Liver (tissue), 9 donors: ENCODE data around the gene MPHOSPH6. TPM values are rescaled to one million over a fixed set of nuclear protein-coding genes. Genes with fewer than 3 reads are reported as not detected.
"Not testable (repeated sequence)": the region's sequence is repeated elsewhere in the genome, so short reads cannot be mapped to it uniquely, and the experiment has no call there.

Experiments
- DNase-seq: peaks from one replicate; pipeline ENCODE4 v3.0.0-alpha.2; 2017; ENCODE audit warnings: low spot score
- H3K27ac ChIP-seq, 2 donors: one replicate each; pipeline ENCODE4 v1.7.0; 2013; ENCODE audit warnings: inconsistent platforms in 2 of 2, low read length in 2 of 2, control low read depth in 1 of 2, low read depth in 1 of 2, mild to moderate bottlenecking in 1 of 2
- H3K27me3 ChIP-seq, 4 donors: one replicate each; pipeline versions ENCODE4 v1.6.1 to v1.7.0; 2013; ENCODE audit warnings: low read length in 3 of 4, inconsistent platforms in 1 of 4, mild to moderate bottlenecking in 1 of 4, moderate library complexity in 1 of 4; ENCODE audit not compliant: control insufficient read depth in 4 of 4, insufficient read depth in 4 of 4
- H3K36me3 ChIP-seq, 4 donors: one replicate each; pipeline versions ENCODE4 v1.6.1 to v1.7.0; 2013; ENCODE audit warnings: low read length in 3 of 4, mild to moderate bottlenecking in 3 of 4, low read depth in 1 of 4, moderate library complexity in 1 of 4; ENCODE audit not compliant: control insufficient read depth in 4 of 4, insufficient read depth in 3 of 4
- H3K4me1 ChIP-seq, 4 donors: one replicate each; pipeline versions ENCODE4 v1.6.1 to v1.7.0; 2013; ENCODE audit warnings: low read length in 3 of 4, mild to moderate bottlenecking in 3 of 4, moderate library complexity in 1 of 4; ENCODE audit not compliant: control insufficient read depth in 4 of 4, insufficient read depth in 4 of 4
- H3K4me3 ChIP-seq, 3 donors: one replicate each; pipeline versions ENCODE4 v1.6.1 to v1.7.0; 2013; ENCODE audit warnings: low read length in 3 of 3, control low read depth in 1 of 3, low read depth in 1 of 3, mild to moderate bottlenecking in 1 of 3
- H3K9ac ChIP-seq, 2 donors: one replicate each; pipeline ENCODE4 v1.7.0; 2013; ENCODE audit warnings: low read length in 2 of 2, mild to moderate bottlenecking in 2 of 2, moderate library complexity in 2 of 2, control low read depth in 1 of 2, low read depth in 1 of 2
- H3K9me3 ChIP-seq, 4 donors: one replicate each; pipeline versions ENCODE4 v1.6.1 to v1.7.0; 2013; ENCODE audit warnings: low read length in 3 of 4; ENCODE audit not compliant: control insufficient read depth in 4 of 4
- EGR1 ChIP-seq, 2 donors: IDR thresholded peaks; 2 replicates each; pipeline ENCODE4 v1.6.1; 2016 to 2018; ENCODE audit warnings: antibody characterized with exemption in 2 of 2, low read depth in 2 of 2
- FOXA1 ChIP-seq: IDR thresholded peaks from 2 replicates; pipeline ENCODE4 v1.6.1; 2016; ENCODE audit warnings: antibody characterized with exemption
- FOXA2 ChIP-seq: IDR thresholded peaks from 2 replicates; pipeline ENCODE4 v1.6.1; 2016; ENCODE audit warnings: antibody characterized with exemption
- GABPA ChIP-seq, 2 donors: IDR thresholded peaks in 1 of 2; conservative IDR thresholded peaks in 1 of 2; 2 replicates each; pipeline ENCODE4 v1.6.1; 2016; ENCODE audit warnings: antibody characterized with exemption in 2 of 2, mild to moderate bottlenecking in 1 of 2, moderate library complexity in 1 of 2
- HNF4A ChIP-seq, 2 donors: conservative IDR thresholded peaks; 2 replicates each; pipeline ENCODE4 v1.6.1; 2016; ENCODE audit warnings: antibody characterized with exemption in 2 of 2, mild to moderate bottlenecking in 2 of 2
- JUND ChIP-seq, 2 donors: IDR thresholded peaks; 2 replicates each; pipeline ENCODE4 v1.6.1; 2016; ENCODE audit warnings: antibody characterized with exemption in 2 of 2
- NR2F2 ChIP-seq: IDR thresholded peaks from 2 replicates; pipeline ENCODE4 v1.6.1; 2016; ENCODE audit warnings: antibody characterized with exemption
- RAD21 ChIP-seq, 2 donors: IDR thresholded peaks; 2 replicates each; pipeline ENCODE4 v1.6.1; 2016; ENCODE audit warnings: antibody characterized with exemption in 2 of 2, mild to moderate bottlenecking in 2 of 2
- RXRA ChIP-seq, 2 donors: IDR thresholded peaks; 2 replicates each; pipeline ENCODE4 v1.6.1; 2017 to 2018; ENCODE audit warnings: antibody characterized with exemption in 2 of 2, mild to moderate bottlenecking in 1 of 2
- SP1 ChIP-seq: IDR thresholded peaks from 2 replicates; pipeline ENCODE4 v1.6.1; 2018; ENCODE audit warnings: antibody characterized with exemption, mild to moderate bottlenecking
- TAF1 ChIP-seq: conservative IDR thresholded peaks from 2 replicates; pipeline ENCODE4 v1.6.1; 2016; ENCODE audit warnings: antibody characterized with exemption, mild to moderate bottlenecking
- YY1 ChIP-seq: IDR thresholded peaks from 2 replicates; pipeline ENCODE4 v1.6.1; 2016; ENCODE audit warnings: antibody characterized with exemption, mild to moderate bottlenecking
- WGBS: extraction: QIAGEN DNeasy Blood & Tissue Kit; methylation state at CpG from one replicate; pipeline ENCODE4 v1.1.7; 2013; 5-methylcytosine and 5-hydroxymethylcytosine counted together
- polyA plus RNA-seq, 2 donors: library from polyadenylated mRNA; stranded (reverse) in 1 of 2; unstranded in 1 of 2; fragments of 200-250 nt in 1 of 2; fragments of >200 nt in 1 of 2; fragmentation: Nextera tagmentation in 1 of 2; extraction: Ambion mirVana in 1 of 2; gene quantifications; one replicate each; pipeline versions ENCODE4 v1.2.1 to v1.2.3, GENCODE V29; 2013 to 2015
- total RNA-seq, 2 donors: library from RNA; depleted of rRNA; stranded (reverse); fragments of >200 nt; gene quantifications; one replicate each; pipeline ENCODE4 v1.2.3, GENCODE V29; 2014
- TF ChIP-seq, protein P1 (sequence below): fragments of 150-350 bp; IDR thresholded peaks from 2 replicates; pipeline ENCODE4 v1.5.1; 2017; ENCODE audit warnings: improper control_type of control experiment, low read depth, low read length; ENCODE audit not compliant: missing input control
- TF ChIP-seq, protein P2 (sequence below): IDR thresholded peaks from 2 replicates; pipeline ENCODE4 v1.6.1; 2016; ENCODE audit warnings: antibody characterized with exemption, mild to moderate bottlenecking
- donor health status: healthy.
- donor health status: healthy.
- donor health status: healthy.
- donor health status: healthy.
- donor health status: healthy.

MPHOSPH6 gene
- total and polyA plus RNA-seq, 4 donors = 7.3 to 15.1 (median 11.3) TPM

DNA sequence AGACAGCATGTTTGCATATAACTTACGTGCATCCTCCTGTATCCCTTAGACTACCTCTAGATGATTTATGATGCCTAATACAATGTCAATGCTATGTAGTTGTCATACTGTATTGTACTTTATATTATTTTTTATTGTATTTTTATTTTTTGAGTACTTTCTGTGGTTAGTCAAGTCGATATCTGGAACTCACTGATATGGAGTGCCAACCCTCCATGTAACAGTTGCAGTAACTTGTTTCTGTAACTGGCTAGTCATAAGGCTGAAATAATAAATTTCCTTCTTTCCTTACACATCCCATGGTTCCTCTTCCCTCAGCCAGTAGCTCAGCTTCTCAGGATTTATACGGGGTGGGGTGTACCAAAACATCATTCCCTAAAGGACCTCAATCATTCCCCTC is 23.5 kb downstream of the MPHOSPH6 start:
- Histone ChIP-seq H3K27me3 (no peaks in the 10 kb centered on the region), H3K36me3 (peaks cover 0 to 19% (median 13%) of the 10 kb centered on the region in 4 donors), H3K9me3 (peaks cover 0 to 3% (median 0%) of the 10 kb centered on the region in 4 donors), H3K4me1 (no peaks in the 10 kb centered on the region), H3K9ac (no peak overlapping the region), H3K27ac (no peak overlapping the region), H3K4me3 (no peak overlapping the region)
- no peak for DNase-seq
- WGBS = 64% methylated on average over 3 of the region's 3 CpGs
- TF ChIP-seq HNF4A (conservative IDR thresholded peaks at IDR 0.05) (no peak), EGR1 (IDR thresholded peaks at IDR 0.05; ENCODE audit: low read depth in 2 of 2) (no peak), RAD21 (IDR thresholded peaks at IDR 0.05) (no peak), GABPA (IDR thresholded peaks at IDR 0.05 in 1 of 2, conservative IDR thresholded peaks at IDR 0.05 in 1 of 2) (no peak), NR2F2 (no peak), RXRA (IDR thresholded peaks at IDR 0.05) (no peak), TAF1 (no peak), FOXA1 (no peak)
- TF ChIP-seq, protein P1, sequence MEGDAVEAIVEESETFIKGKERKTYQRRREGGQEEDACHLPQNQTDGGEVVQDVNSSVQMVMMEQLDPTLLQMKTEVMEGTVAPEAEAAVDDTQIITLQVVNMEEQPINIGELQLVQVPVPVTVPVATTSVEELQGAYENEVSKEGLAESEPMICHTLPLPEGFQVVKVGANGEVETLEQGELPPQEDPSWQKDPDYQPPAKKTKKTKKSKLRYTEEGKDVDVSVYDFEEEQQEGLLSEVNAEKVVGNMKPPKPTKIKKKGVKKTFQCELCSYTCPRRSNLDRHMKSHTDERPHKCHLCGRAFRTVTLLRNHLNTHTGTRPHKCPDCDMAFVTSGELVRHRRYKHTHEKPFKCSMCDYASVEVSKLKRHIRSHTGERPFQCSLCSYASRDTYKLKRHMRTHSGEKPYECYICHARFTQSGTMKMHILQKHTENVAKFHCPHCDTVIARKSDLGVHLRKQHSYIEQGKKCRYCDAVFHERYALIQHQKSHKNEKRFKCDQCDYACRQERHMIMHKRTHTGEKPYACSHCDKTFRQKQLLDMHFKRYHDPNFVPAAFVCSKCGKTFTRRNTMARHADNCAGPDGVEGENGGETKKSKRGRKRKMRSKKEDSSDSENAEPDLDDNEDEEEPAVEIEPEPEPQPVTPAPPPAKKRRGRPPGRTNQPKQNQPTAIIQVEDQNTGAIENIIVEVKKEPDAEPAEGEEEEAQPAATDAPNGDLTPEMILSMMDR = no peak

GRCh38 chr16:82139286-82139571 is 30.8 kb downstream of the MPHOSPH6 start:
- H3K27ac ChIP-seq, DNase-seq, H3K4me1 ChIP-seq, H3K9me3 ChIP-seq, H3K36me3 ChIP-seq, H3K9ac ChIP-seq, H3K27me3 ChIP-seq, H3K4me3 ChIP-seq: not testable (repeated sequence)
- WGBS = 59% methylated on average over 19 of the region's 19 CpGs

DNA sequence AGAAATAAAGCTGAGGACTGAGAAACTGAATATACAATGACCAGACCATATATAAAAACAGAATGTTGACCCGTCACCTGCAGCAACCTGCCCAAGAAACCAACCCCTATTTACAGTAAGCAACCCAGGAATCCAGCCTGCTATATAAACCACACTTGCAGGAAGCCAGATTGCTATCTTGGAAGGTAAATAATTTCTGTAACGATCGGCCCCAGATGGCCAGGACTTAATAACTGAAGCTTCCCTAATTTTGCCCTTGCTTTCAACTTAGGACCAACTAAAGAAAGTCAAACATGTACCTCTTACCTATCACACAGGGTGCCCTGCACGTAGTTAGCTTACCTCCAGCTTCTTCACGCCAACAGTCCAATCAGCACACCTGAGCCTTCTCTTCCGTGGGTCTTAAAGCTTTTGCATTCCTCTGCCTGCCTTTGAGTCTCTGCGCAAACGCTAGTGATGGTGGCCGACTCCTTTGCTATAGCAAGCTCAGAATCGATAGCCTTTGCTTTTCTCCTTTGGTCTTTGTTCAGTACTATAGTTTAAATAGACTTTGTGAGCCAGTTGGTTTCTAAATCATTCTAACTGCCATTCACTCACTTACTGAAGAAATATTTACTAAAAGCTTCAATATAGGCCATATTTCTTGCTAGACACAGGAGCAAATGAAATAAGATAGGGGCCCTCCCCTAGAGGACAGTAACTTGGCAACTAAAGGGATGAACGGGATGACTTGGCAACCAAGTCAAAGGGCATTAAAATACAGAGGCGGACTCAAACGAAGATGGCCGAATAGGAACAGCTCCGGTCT is 31.3 kb downstream of the MPHOSPH6 start:
- no peak overlapping the region for H3K9ac ChIP-seq
- H3K9me3 ChIP-seq = no peaks in the 10 kb centered on the region
- peaks cover 0 to 3% (median 0%) of the 10 kb centered on the region in 4 donors for H3K4me1 ChIP-seq
- TF ChIP-seq, protein P2, sequence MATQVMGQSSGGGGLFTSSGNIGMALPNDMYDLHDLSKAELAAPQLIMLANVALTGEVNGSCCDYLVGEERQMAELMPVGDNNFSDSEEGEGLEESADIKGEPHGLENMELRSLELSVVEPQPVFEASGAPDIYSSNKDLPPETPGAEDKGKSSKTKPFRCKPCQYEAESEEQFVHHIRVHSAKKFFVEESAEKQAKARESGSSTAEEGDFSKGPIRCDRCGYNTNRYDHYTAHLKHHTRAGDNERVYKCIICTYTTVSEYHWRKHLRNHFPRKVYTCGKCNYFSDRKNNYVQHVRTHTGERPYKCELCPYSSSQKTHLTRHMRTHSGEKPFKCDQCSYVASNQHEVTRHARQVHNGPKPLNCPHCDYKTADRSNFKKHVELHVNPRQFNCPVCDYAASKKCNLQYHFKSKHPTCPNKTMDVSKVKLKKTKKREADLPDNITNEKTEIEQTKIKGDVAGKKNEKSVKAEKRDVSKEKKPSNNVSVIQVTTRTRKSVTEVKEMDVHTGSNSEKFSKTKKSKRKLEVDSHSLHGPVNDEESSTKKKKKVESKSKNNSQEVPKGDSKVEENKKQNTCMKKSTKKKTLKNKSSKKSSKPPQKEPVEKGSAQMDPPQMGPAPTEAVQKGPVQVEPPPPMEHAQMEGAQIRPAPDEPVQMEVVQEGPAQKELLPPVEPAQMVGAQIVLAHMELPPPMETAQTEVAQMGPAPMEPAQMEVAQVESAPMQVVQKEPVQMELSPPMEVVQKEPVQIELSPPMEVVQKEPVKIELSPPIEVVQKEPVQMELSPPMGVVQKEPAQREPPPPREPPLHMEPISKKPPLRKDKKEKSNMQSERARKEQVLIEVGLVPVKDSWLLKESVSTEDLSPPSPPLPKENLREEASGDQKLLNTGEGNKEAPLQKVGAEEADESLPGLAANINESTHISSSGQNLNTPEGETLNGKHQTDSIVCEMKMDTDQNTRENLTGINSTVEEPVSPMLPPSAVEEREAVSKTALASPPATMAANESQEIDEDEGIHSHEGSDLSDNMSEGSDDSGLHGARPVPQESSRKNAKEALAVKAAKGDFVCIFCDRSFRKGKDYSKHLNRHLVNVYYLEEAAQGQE = no peak
- TF ChIP-seq YY1 (no peak), JUND (IDR thresholded peaks at IDR 0.05) (no peak), SP1 (no peak), NR2F2 (no peak), FOXA2 (no peak), HNF4A (conservative IDR thresholded peaks at IDR 0.05) (no peak), RXRA (IDR thresholded peaks at IDR 0.05) (no peak)
- TF ChIP-seq, protein P1 = no peak
- no peaks in the 10 kb centered on the region for H3K27me3 ChIP-seq
- 72% methylated on average over 15 of the region's 15 CpGs for WGBS
- no peak for DNase-seq
- H3K27ac ChIP-seq = no peak overlapping the region
- H3K36me3 ChIP-seq = no peaks in the 10 kb centered on the region
- H3K4me3 ChIP-seq = no peak overlapping the region
